Skeletal muscle satellite cell (primary cell): ENCODE results near the gene ETS1.
"Not testable (repeated sequence)": the region's sequence is repeated elsewhere in the genome, so short reads cannot be mapped to it uniquely, and the experiment has no call there.

Experiments
- H3K27me3 ChIP-seq: 2 replicates; pipeline ENCODE4 v1.7.0; 2013; ENCODE audit warnings: low read length; ENCODE audit not compliant: control insufficient read depth, insufficient read depth
- H3K36me3 ChIP-seq: 2 replicates; pipeline ENCODE4 v1.7.0; 2013; ENCODE audit warnings: mild to moderate bottlenecking, control low read depth, low read length; ENCODE audit not compliant: insufficient read depth
- H3K4me1 ChIP-seq: 2 replicates; pipeline ENCODE4 v1.7.0; 2013; ENCODE audit warnings: low read length; ENCODE audit not compliant: control insufficient read depth, insufficient read depth
- H3K4me2 ChIP-seq: 2 replicates; pipeline ENCODE4 v1.7.0; 2013; ENCODE audit warnings: mild to moderate bottlenecking, low read length
- H3K4me3 ChIP-seq: 2 replicates; pipeline ENCODE4 v1.7.0; 2013; ENCODE audit warnings: low read length
- H3K9ac ChIP-seq: 2 replicates; pipeline ENCODE4 v1.7.0; 2013; ENCODE audit warnings: mild to moderate bottlenecking, low read depth, low read length, moderate library complexity
- H3K9me3 ChIP-seq: replicated peaks from 2 replicates; pipeline ENCODE4 v1.7.0; 2013; ENCODE audit warnings: mild to moderate bottlenecking, control low read depth, low read length

Gene ETS1

GRCh38 chr11:128458321-128458720 is 129.0 kb downstream of the ETS1 start:
- Histone ChIP-seq H3K4me2 (no peak overlapping the region), H3K36me3 (peaks cover 82% of the 10 kb centered on the region), H3K4me3 (no peak overlapping the region), H3K9me3 (no peaks in the 10 kb centered on the region), H3K9ac (peak overlapping the region; percentile 26), H3K27me3 (no peaks in the 10 kb centered on the region), H3K4me1 (peaks cover 29% of the 10 kb centered on the region)

GRCh38 chr11:128457874-128458273 is 129.5 kb downstream of the ETS1 start:
- Histone ChIP-seq H3K4me3 (no peak overlapping the region), H3K4me1 (peaks cover 29% of the 10 kb centered on the region), H3K9me3 (no peaks in the 10 kb centered on the region), H3K9ac (peak overlapping the region; percentile 26), H3K36me3 (peaks cover 78% of the 10 kb centered on the region), H3K4me2 (no peak overlapping the region), H3K27me3 (no peaks in the 10 kb centered on the region)

GRCh38 chr11:128456566-128457268 is 130.6 kb downstream of the ETS1 start:
- Histone ChIP-seq H3K9ac (no peak overlapping the region), H3K27me3 (no peaks in the 10 kb centered on the region), H3K4me1 (peaks cover 34% of the 10 kb centered on the region), H3K4me2 (no peak overlapping the region), H3K4me3 (no peak overlapping the region), H3K36me3 (peaks cover 67% of the 10 kb centered on the region), H3K9me3 (no peaks in the 10 kb centered on the region)

- Histone ChIP-seq H3K9ac (no peak overlapping the region), H3K36me3 (peaks cover 57% of the 10 kb centered on the region), H3K4me1 (peaks cover 38% of the 10 kb centered on the region), H3K4me3 (no peak overlapping the region), H3K9me3 (no peaks in the 10 kb centered on the region), H3K27me3 (no peaks in the 10 kb centered on the region), H3K4me2 (no peak overlapping the region)
Measured at GRCh38 chr11:128455766-128456165, 131.6 kb downstream of the ETS1 start.

GRCh38 chr11:128453444-128454336 is 133.7 kb downstream of the ETS1 start:
- H3K4me2 ChIP-seq: peak overlapping the region; percentile 13
- no peaks in the 10 kb centered on the region for H3K27me3 ChIP-seq
- no peaks in the 10 kb centered on the region for H3K9me3 ChIP-seq
- H3K9ac ChIP-seq: no peak overlapping the region
- H3K36me3 ChIP-seq: peaks cover 41% of the 10 kb centered on the region
- H3K4me3 ChIP-seq: no peak overlapping the region
- peaks cover 39% of the 10 kb centered on the region for H3K4me1 ChIP-seq

GRCh38 chr11:128451652-128452470 is 135.5 kb downstream of the ETS1 start:
- H3K4me3 ChIP-seq: no peak overlapping the region
- H3K27me3 ChIP-seq: no peaks in the 10 kb centered on the region
- peaks cover 24% of the 10 kb centered on the region for H3K36me3 ChIP-seq
- H3K4me1 ChIP-seq: peaks cover 32% of the 10 kb centered on the region
- no peaks in the 10 kb centered on the region for H3K9me3 ChIP-seq
- no peak overlapping the region for H3K9ac ChIP-seq
- H3K4me2 ChIP-seq: peak overlapping the region; percentile 66

GRCh38 chr11:128450882-128451651 is 136.3 kb downstream of the ETS1 start:
- H3K4me1 ChIP-seq: peaks cover 32% of the 10 kb centered on the region
- no peak overlapping the region for H3K4me3 ChIP-seq
- H3K9ac ChIP-seq: no peak overlapping the region
- H3K27me3 ChIP-seq: no peaks in the 10 kb centered on the region
- peaks cover 16% of the 10 kb centered on the region for H3K36me3 ChIP-seq
- no peaks in the 10 kb centered on the region for H3K9me3 ChIP-seq
- H3K4me2 ChIP-seq: peak overlapping the region; percentile 66

- H3K4me2 ChIP-seq, H3K4me3 ChIP-seq, H3K36me3 ChIP-seq, H3K27me3 ChIP-seq, H3K9ac ChIP-seq, H3K9me3 ChIP-seq: not testable (repeated sequence)
- peaks cover 32% of the 10 kb centered on the region for H3K4me1 ChIP-seq
Measured at GRCh38 chr11:128450425-128450824, 136.9 kb downstream of the ETS1 start.

GRCh38 chr11:128448981-128449713 is 138.2 kb downstream of the ETS1 start:
- Histone ChIP-seq H3K4me2 (no peak overlapping the region), H3K27me3 (no peaks in the 10 kb centered on the region), H3K4me3 (no peak overlapping the region), H3K4me1 (peaks cover 32% of the 10 kb centered on the region), H3K9me3 (no peaks in the 10 kb centered on the region), H3K9ac (no peak overlapping the region), H3K36me3 (no peaks in the 10 kb centered on the region)

- Histone ChIP-seq H3K9me3 (no peaks in the 10 kb centered on the region), H3K36me3 (no peaks in the 10 kb centered on the region), H3K4me1 (peaks cover 24% of the 10 kb centered on the region), H3K4me3 (no peak overlapping the region), H3K9ac (no peak overlapping the region), H3K4me2 (no peak overlapping the region), H3K27me3 (no peaks in the 10 kb centered on the region)
Measured at GRCh38 chr11:128448200-128448886, 139.0 kb downstream of the ETS1 start.
